Peyer's patch (tissue), 4 donors: ENCODE data around the gene SAP130.

Experiments
- POLR2A ChIP-seq, 2 donors: fragments of 450-650 bp; IDR thresholded peaks; one replicate each; pipeline ENCODE4 v1.5.1; 2017; ENCODE audit warnings: antibody characterized with exemption in 2 of 2, mild to moderate bottlenecking in 2 of 2, moderate library complexity in 2 of 2
- TF ChIP-seq, protein P1 (sequence below), 6 experiments: fragments of 450-650 bp in 4 of 6; fragments of 200-600 bp in 2 of 6; sonication (generic) in 1 of 6; IDR thresholded peaks; one replicate each; pipeline ENCODE4 v1.5.1; 2017 to 2019; ENCODE audit warnings: antibody characterized with exemption in 6 of 6, mild to moderate bottlenecking in 3 of 6, moderate library complexity in 1 of 6

- TF ChIP-seq, protein P1, sequence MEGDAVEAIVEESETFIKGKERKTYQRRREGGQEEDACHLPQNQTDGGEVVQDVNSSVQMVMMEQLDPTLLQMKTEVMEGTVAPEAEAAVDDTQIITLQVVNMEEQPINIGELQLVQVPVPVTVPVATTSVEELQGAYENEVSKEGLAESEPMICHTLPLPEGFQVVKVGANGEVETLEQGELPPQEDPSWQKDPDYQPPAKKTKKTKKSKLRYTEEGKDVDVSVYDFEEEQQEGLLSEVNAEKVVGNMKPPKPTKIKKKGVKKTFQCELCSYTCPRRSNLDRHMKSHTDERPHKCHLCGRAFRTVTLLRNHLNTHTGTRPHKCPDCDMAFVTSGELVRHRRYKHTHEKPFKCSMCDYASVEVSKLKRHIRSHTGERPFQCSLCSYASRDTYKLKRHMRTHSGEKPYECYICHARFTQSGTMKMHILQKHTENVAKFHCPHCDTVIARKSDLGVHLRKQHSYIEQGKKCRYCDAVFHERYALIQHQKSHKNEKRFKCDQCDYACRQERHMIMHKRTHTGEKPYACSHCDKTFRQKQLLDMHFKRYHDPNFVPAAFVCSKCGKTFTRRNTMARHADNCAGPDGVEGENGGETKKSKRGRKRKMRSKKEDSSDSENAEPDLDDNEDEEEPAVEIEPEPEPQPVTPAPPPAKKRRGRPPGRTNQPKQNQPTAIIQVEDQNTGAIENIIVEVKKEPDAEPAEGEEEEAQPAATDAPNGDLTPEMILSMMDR (IDR thresholded peaks at IDR 0.05) = no peak
- no peak for TF ChIP-seq POLR2A (IDR thresholded peaks at IDR 0.05)
Measured at GRCh38 chr2:128032092-128032491, 4.2 kb upstream of the SAP130 start.
